Pericardium fibroblast (primary cell): ENCODE results near the gene GNPDA2. TPM values are rescaled to one million over a fixed set of nuclear protein-coding genes. Genes with fewer than 3 reads are reported as not detected.

ENCODE experiments used
- total RNA-seq: library from RNA; depleted of rRNA; stranded (reverse); fragments of >200 nt; gene quantifications from 2 replicates; pipeline ENCODE4 v1.2.3, GENCODE V29; 2015

GNPDA2 gene
- 19.4 and 29.7 TPM in 2 replicates for total RNA-seq

GRCh38 chr4:44726038-44726871, at the start of gene GNPDA2:
Gene GNPDA2 (minus strand): TSS chr4:44726556. CDS start chr4:44722207, 4,349 bp downstream.

DNA sequence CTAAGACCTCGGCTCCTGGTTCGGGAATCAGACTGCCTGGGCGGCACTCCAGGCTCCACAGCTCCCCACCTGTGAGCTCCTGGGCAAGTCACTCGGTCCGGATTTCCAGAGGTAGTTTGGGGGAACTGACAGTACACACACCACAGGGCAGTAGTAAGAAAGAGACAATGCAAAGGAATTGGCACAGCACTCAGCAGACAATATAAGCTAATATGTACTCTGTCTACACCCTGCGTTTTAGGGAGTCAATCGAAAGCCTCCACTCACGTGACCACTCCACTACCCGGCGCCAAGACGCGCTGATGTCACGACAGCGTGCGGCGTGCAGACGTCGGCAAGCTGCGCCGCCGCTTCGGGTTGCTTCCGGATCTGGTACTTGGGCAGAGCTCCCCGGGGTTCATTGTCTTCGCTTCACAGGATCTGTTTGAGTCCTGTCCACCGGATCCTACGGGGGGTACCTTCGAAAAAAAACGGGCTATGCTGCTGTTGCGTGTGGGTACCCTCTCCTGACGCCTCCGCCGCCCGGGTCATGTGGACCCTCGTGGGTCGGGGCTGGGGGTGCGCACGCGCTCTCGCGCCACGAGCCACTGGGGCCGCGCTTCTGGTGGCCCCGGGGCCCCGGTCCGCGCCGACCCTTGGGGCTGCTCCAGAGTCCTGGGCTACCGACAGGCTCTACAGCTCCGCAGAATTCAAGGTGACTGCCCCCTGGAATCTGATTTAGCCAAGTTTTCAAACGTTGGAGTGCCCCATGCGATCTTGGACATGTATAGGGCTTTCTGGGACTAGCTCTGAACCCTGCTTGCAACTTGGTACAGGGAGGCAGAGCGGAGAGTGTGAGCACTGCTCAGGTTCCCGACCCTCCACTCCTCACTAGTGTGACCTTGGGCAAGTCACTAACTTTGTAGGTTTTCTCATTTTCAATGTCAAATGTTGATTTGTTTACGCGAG, 48.0 kb downstream of the GNPDA2 start, which contains the start of gene GUF1:
Gene GUF1 (plus strand): TSS at position 327 of the 948 bp plus-strand sequence. CDS start 203 bp downstream, at position 530.

Other genes starting within 250 kb of the GNPDA2 start
- not detected in 2 replicates for gene YIPF7, start 74.9 kb downstream of the GNPDA2 start, total RNA-seq
- gene GUF1, start 48.1 kb downstream of the GNPDA2 start, total RNA-seq = 11.6 and 17.7 TPM in 2 replicates